ENCODE measurements around the gene TFEB. TPM values are rescaled to one million over a fixed set of nuclear protein-coding genes. Genes with fewer than 3 reads are reported as not detected.

The TFEB gene
- total RNA-seq, 1 donor from 2014 or later, result 37.8 TPM

DNA sequence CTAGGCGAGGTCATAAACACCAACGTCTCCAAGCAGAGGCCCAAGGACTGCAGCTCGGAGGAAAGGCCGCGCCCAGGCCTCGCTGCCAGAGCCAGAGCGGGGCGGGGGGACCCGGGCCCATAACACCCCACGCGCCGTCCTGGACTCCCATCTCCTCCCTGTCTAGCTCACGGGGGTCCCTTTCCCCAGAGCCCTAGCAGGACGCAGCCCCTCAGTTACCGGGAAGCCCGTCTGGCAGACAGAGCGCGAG lies 52.2 kb downstream of the TFEB start:
- no peaks in the 10 kb centered on the region for H3K9me3 ChIP-seq
- intact Hi-C loops (cut with DNase I), result loop anchor here (1.0 to 2.0 kb wide), 2 partner anchors 80 to 314 kb away; no protein-coding TSS in a partner anchor
- H3K4me1 ChIP-seq, result peaks cover 20% of the 10 kb centered on the region
- H3K4me3 ChIP-seq, result peak overlapping the region; percentile 47 to 58
- no peak for DNase-seq (ENCODE audit: extremely low spot score in 2 of 2)
- peak overlapping the region; percentile 72 for H3K27ac ChIP-seq
- TF ChIP-seq, protein P1, sequence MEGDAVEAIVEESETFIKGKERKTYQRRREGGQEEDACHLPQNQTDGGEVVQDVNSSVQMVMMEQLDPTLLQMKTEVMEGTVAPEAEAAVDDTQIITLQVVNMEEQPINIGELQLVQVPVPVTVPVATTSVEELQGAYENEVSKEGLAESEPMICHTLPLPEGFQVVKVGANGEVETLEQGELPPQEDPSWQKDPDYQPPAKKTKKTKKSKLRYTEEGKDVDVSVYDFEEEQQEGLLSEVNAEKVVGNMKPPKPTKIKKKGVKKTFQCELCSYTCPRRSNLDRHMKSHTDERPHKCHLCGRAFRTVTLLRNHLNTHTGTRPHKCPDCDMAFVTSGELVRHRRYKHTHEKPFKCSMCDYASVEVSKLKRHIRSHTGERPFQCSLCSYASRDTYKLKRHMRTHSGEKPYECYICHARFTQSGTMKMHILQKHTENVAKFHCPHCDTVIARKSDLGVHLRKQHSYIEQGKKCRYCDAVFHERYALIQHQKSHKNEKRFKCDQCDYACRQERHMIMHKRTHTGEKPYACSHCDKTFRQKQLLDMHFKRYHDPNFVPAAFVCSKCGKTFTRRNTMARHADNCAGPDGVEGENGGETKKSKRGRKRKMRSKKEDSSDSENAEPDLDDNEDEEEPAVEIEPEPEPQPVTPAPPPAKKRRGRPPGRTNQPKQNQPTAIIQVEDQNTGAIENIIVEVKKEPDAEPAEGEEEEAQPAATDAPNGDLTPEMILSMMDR (IDR thresholded peaks at IDR 0.05), result no peak
- TF ChIP-seq POLR2AphosphoS5 (IDR thresholded peaks at IDR 0.05; ENCODE audit: insufficient read depth in 1 of 2, low read depth in 1 of 2) (no peak), POLR2A (IDR thresholded peaks at IDR 0.05) (no peak)
- peaks cover 0 to 18% of the 10 kb centered on the region in 2 donors for H3K36me3 ChIP-seq
- H3K27me3 ChIP-seq, result no peaks in the 10 kb centered on the region

DNA sequence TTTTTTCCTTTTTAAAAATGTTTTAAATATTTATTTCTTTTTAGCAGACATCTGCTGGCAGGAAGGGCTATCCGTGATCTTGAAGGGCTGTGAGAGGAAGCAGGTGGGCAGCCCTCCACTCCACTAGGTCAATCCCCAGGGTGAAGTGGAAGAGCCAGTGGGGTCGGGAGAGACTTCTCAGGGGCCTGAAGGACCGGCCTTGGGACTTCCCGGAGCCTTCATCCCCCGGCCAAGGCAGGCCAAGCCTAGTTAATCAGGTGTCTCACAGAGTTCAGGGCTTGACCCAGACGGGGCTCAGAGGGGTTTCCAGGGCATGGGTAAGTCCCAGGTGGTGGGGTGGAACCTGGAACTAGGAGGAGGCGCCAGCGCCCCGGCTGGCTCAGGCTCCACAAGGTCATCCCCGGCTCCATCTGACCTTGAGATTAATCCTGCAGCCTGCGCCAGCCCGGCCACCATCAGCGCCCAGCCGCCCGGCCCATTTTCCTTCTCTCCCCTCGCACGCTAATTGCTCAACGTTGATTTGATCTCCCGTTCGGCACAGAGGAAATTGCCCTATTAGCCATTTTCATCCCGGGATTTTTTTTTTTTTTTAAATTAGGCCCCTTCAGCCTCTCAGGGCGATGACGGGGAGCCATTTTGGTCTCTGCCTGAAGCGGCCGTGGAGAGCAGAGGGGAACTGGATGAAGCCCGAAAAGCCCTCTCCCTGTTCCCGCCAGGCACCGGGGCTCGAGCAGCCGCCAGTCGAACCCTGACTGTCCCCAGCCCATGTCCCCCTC lies 52.7 kb downstream of the TFEB start:
- H3K27me3 ChIP-seq, result no peaks in the 10 kb centered on the region
- H3K27ac ChIP-seq, result peak overlapping the region; percentile 72
- TF ChIP-seq POLR2A (IDR thresholded peaks at IDR 0.05) (no peak), POLR2AphosphoS5 (IDR thresholded peaks at IDR 0.05; ENCODE audit: insufficient read depth in 1 of 2, low read depth in 1 of 2) (peak in 1 of 2 donors; percentile 1)
- TF ChIP-seq, protein P1 (IDR thresholded peaks at IDR 0.05), result no peak
- intact Hi-C loops (cut with DNase I), result loop anchor here (1.0 to 2.0 kb wide), 2 partner anchors 79 to 314 kb away; no protein-coding TSS in a partner anchor
- peaks cover 20% of the 10 kb centered on the region for H3K4me1 ChIP-seq
- peak overlapping the region; percentile 47 to 58 for H3K4me3 ChIP-seq
- peaks cover 0 to 13% of the 10 kb centered on the region in 2 donors for H3K36me3 ChIP-seq
- DNase-seq (ENCODE audit: extremely low spot score in 2 of 2), result no peak
- H3K9me3 ChIP-seq, result no peaks in the 10 kb centered on the region

DNA sequence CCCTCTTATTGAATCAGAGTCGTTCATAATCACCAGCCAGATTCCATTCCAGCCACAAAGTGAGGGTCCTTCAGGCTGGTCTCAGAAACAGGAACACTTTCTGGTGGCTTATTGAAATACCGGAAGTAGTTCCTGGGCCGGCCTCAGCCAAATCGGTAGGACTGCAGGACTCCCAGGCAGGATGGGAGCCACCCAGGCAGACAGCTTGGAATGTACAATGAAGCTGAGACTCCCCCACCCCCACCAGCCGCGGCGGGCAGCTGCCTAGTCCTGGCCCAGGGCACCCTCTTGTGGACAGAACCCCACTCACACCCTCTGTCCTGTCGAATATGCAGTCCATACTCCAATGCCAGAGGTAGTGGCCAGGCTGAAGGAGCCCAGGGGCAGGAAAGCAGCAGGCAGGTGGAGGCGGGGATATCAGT lies 53.3 kb downstream of the TFEB start:
- no peak for DNase-seq (ENCODE audit: extremely low spot score in 2 of 2)

DNA sequence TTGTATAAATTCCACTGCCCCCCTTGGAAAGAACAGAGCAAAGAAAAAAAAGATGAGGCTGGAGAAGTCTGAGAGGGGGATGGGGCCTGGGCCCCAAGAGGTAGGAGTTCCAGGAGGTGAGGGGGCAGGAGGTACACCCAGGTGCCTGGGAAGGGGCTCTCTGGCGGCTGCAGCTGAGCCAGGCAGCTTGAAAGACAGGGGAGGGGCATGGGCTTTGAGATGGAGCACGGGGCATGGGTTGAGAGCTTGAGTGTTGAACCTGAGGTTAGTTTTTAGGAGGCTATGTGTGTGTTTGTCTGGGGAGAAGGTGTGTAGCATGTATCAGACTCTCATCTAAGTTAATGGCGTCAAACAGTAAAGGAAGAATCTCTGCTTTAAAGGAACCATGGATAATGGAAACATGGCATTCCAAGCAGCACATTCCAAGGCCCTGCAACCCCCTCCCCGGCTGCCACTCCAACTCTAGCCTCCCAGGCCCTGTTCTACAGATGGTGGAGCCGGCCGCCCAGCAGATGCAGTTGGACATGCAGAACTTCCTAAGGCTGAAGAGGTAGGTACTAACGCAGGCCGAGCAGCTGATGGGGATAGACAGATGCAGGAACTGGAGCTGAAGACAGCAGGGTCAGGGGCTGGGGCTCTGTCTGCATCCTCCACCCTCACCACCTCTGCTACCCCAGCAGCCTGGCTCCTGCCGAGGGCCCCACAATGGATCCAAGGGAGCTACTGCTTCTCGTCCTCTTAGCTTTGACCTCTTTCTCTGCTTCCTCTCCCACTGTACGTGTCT lies 55.0 kb downstream of the TFEB start:
- intact Hi-C loops (cut with DNase I), result no loop called here
- DNase-seq (ENCODE audit: extremely low spot score in 2 of 2), result no peak
- Histone ChIP-seq H3K36me3 (no peaks in the 10 kb centered on the region), H3K4me1 (peaks cover 20% of the 10 kb centered on the region), H3K27me3 (no peaks in the 10 kb centered on the region), H3K9me3 (no peaks in the 10 kb centered on the region), H3K4me3 (no peak overlapping the region), H3K27ac (no peak overlapping the region)
- TF ChIP-seq POLR2AphosphoS5 (IDR thresholded peaks at IDR 0.05; ENCODE audit: insufficient read depth in 1 of 2, low read depth in 1 of 2), result no peak
- no peak for TF ChIP-seq POLR2A (IDR thresholded peaks at IDR 0.05)
- TF ChIP-seq, protein P1 (IDR thresholded peaks at IDR 0.05), result no peak

More for the DNA sequence above, 53.3 kb downstream of the TFEB start:
- Histone ChIP-seq H3K36me3 (peaks cover 0 to 9% of the 10 kb centered on the region in 2 donors), H3K4me1 (peaks cover 20% of the 10 kb centered on the region), H3K27ac (no peak overlapping the region), H3K9me3 (no peaks in the 10 kb centered on the region), H3K27me3 (no peaks in the 10 kb centered on the region), H3K4me3 (no peak overlapping the region)
- TF ChIP-seq POLR2A (IDR thresholded peaks at IDR 0.05), result no peak
- TF ChIP-seq POLR2AphosphoS5 (IDR thresholded peaks at IDR 0.05; ENCODE audit: insufficient read depth in 1 of 2, low read depth in 1 of 2), result peak in 1 of 2 donors; percentile 26
- TF ChIP-seq, protein P1 (IDR thresholded peaks at IDR 0.05), result peak; percentile 68 to 79 (median 75)
- intact Hi-C loops (cut with DNase I), result loop anchor here (2.0 kb wide), 1 partner anchor 313 kb away; no protein-coding TSS in a partner anchor
